GM18873 (cell line): Measurements from ENCODE around the gene SSNA1.

ENCODE experiments used
- ATAC-seq: cut with Tn5 transposase; IDR thresholded peaks from one replicate; pipeline ENCODE4 v1.9.1; 2021; ENCODE audit warnings: mild to moderate bottlenecking, moderate library complexity, moderate number of reproducible peaks; ENCODE audit not compliant: unreplicated experiment, low FRiP score

Gene SSNA1, protein sequence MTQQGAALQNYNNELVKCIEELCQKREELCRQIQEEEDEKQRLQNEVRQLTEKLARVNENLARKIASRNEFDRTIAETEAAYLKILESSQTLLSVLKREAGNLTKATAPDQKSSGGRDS

DNA sequence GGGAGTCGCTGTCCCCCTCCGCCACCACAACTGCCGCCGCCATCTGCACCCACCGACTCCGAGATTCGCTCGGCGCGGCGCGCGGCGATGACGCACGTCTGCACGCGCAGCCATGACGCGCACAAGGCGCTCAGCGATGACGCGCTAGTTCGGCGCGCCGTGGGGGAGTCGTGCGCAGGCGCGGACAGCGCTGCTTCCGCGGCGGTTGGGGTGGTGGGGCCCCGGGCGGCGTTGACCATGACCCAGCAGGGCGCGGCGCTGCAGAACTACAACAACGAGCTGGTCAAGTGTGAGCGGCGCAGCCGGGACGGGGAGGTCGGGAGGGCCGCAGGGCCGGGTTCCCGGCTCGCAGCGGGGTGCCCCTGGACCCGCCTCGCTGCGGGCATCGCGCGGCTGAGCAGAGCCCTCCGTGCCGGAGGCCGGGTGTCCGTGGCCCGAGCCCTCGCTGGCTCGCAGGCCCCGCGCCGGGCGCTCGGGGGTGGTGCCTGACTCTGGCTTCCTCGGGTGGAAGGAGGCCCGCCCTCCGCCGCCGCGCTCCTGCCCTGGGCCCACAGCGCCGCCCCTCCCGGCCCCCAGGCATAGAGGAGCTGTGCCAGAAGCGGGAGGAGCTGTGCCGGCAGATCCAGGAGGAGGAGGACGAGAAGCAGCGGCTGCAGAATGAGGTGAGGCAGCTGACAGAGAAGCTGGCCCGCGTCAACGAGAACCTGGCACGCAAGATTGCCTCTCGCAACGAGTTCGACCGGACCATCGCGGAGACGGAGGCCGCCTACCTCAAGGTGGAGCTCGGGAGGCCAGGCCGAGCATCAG lies at the start of gene SSNA1, which contains the start of gene ANAPC2:
SSNA1 (plus strand) TSS at position 187 of the 807 bp plus-strand sequence; CDS start at position 238, 51 bp downstream.
ANAPC2 (minus strand) TSS at position 71 of the 807 bp plus-strand sequence; CDS start at position 43, 28 bp downstream.
- peak; percentile 61 for ATAC-seq

GRCh38 chr9:137138722-137139467 lies 49.6 kb upstream of the SSNA1 start, which contains the start of gene GRIN1:
Gene GRIN1 (plus strand): TSS chr9:137139154. CDS start chr9:137139487, 333 bp downstream.
- ATAC-seq, result no peak

DNA sequence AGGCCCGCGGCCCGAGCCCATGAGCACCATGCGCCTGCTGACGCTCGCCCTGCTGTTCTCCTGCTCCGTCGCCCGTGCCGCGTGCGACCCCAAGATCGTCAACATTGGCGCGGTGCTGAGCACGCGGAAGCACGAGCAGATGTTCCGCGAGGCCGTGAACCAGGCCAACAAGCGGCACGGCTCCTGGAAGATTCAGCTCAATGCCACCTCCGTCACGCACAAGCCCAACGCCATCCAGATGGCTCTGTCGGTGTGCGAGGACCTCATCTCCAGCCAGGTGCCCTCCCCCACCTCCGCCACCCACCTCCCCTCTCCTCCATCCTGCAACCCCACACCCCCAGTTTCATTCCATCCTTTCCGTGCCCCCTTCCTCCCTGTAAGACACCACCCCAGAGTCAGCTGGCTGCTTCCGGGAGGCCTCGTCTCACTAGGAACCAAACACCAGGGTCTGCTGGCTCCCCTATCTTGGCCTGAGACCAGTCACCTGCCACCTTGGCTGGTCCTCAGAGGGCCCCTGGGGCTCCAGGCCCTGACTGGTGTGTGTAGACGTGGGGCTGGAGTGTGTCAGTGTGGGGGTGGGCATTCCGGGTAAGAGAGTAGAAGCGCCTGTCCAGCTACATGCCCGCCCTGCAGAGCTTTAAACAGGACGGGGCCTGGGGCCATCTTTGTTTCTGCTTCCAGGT lies 48.9 kb upstream of the SSNA1 start:
- no peak for ATAC-seq

DNA sequence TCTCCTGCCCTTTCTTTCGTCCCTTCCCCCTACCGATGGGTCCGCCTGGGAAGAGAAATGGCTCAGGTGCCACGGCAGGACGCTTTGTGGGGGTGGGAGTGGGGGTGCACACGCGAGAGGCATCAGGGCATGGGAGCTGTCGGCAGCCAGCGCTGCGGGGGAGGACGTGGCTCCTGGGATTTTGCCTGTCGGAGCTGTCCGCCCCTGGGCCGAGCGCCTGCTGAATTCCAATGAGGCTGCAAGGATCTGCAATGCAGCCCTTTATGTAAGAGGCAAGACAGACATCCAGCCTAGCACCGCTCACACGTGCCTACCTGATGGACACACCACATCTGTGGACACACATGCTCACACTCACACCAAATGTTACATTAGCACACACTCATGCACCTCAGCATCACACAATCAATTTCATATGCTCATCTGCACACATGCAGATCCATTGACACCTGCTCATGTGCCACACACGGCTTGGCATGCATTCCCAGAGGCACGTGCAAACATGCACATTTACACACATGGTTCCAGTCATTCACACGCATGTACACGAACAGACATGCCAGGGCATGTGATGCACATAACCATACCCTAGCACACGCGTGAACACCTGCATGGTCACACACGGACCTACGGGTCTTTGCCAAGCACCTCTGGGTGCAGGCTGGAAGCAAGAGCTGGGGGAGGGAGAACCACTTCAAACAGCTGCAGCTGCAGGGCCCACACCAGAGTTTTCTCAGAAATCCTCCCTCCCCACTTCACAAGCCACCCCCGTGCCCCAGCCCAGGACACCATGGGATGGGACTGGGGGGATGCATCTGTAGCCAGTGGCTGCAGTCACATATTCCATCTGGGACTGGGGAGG lies 48.1 kb upstream of the SSNA1 start:
- ATAC-seq, result no peak

- no peak for ATAC-seq
Observed at GRCh38 chr9:137141050-137141810, 47.2 kb upstream of the SSNA1 start.

- ATAC-seq, result no peak
Observed at GRCh38 chr9:137141976-137142936, 46.2 kb upstream of the SSNA1 start.

DNA sequence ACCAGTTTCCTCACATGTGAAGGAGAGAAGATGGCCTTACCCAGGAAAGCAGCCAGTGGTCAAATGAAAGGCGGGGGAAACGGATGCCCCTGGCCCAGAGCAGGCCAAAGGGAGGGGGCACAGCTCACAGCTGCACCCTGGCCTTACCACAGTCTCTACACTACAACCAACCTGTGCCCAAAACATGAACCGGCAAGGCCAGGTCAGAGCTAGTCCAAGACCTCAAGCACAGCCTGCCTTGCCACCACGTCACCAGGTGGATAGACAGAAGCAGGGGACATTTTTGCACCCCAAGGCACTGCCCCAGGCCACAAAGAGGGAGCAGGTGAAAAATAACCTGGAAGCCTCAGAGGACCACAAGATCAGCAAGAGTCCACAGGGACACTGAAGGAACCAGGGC lies 45.0 kb upstream of the SSNA1 start:
- ATAC-seq, result no peak

DNA sequence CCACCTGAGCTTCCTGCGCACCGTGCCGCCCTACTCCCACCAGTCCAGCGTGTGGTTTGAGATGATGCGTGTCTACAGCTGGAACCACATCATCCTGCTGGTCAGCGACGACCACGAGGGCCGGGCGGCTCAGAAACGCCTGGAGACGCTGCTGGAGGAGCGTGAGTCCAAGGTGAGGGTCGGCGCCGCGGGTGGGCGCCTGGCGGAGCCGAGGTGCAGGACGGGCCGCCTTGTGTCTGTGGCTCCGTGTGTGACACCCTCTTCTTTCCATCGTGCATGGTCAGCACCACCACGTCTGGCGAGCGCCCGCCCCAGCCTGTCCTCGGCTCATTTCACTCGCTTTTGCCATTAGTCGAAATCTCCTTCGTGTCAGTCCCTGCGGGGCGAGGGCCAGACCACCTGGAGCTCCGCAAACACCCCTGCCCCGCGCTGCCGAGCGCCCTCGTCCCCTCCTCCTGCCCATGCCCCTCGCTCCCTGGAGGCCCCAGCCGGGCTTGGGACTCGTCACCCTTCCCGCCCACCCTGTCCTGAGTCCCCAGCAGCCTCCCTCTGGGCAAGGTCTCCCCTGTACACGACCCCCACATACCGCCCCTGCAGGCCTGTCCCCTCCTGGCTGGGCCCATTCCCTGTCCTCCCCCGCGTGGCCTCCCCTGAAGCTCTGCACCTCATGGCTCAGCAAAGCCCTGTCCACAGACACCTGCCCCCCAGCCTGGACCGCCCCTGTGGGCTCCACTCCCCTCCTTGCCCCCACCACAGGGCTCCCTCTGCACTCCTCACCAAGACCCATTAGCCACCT lies 42.5 kb upstream of the SSNA1 start:
- no peak for ATAC-seq

DNA sequence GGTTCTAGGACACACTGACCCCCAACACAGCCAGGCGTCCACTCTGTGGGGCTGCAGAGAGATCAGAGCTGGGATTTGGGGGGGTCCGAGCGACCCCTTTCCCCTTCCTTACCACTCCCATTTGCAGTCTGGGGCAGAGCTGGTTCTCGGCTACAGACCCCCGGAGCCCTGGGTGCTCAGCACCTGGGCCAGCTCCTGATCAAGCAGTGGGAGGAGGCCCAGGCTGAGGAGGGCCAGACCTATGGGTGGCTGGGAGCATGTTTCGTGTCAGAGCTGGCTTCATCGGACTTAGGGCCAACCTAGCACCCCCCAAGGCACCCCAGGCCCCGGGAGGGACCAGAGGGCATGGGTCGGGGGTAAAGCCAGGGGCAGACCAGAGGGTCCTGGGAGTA lies 42.0 kb upstream of the SSNA1 start:
- no peak for ATAC-seq

DNA sequence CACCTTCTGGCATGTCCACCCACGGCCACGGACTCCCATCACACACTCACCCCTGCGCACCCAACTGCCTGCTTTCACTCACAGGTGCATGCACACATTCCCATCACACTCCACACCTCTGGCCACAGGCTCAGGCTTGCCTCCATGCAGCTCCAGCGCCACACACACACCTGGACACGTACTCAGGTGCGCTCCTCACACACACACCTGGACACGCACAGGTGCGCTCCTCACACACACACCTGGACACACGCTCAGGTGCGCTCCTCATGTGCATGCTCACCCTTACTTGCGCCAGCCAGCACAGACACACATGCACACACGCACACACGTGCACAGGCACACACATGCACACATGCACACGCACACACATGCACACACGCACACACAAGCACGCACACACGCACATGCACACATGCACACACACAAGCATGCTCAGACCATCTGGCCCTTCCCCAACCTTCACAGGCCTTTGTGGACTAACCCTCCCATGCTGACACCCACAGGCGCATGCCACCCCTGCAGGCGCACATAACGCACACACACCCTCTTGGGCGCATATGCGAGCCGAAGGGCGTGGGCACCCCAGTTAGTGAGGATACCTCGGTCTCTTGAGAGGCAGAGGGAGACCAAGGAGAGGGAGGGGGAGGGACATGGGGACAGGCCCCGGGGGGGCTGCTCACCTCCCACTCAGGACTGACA lies 41.2 kb upstream of the SSNA1 start:
- ATAC-seq, result no peak

GRCh38 chr9:137147793-137148160 lies 40.7 kb upstream of the SSNA1 start:
- ATAC-seq, result no peak

- ATAC-seq, result no peak
Observed at GRCh38 chr9:137148242-137148641, 40.2 kb upstream of the SSNA1 start.

DNA sequence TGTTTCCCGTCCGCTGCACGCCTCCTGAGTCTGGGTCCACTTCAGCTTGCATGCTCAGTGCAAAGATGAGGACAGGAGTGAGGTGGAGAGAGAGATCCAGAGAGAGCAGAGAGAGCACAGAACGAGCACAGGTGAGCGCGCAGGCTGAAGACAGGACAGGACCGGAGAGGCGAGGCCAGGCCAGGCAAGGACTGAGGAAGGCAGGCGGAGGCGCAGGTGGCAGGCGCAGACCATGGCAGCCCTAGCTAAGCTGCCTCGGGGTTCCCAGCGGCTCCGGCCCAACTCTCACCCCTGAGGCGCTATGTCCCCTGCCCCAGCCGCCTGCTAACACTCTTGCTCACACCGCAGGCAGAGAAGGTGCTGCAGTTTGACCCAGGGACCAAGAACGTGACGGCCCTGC lies 39.8 kb upstream of the SSNA1 start:
- ATAC-seq, result no peak

GRCh38 chr9:137149363-137149762 lies 39.1 kb upstream of the SSNA1 start:
- ATAC-seq, result no peak

DNA sequence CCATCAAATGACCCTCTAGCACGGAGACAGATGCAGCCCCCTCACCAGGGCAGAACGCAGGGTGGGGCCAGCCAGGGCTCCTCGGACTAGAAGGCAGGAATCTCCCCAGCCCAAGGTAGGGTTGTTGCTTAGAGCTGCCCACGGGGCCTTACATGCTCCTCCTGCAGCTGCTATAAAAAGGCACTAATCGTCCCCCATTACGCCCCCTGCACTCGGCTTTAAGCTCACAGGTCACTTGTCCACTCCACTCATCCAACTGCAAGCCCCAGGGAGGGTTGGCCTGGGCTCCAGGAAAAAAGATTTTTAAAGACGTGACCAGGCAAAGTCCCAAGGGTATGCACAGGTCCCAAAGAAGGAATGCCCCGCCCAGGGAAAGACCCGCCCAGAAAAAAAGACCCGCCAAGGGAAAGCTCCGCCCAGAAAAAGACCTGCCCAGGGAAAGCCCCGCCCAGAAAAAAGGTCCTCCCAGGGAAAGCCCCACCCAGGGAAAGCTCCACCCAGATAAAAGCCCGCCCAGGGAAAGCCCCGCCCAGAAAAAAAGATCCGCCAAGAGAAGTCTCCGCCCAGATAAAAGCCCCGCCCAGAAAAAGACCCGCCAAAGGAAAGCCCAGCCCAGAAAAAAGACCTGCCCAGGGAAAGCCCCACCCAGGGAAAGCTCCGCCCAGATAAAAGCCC lies 38.4 kb upstream of the SSNA1 start:
- ATAC-seq, result no peak
